Caco-2 (cell line): ENCODE data around the gene DYNC2H1. TPM values are rescaled to one million over a fixed set of nuclear protein-coding genes. Genes with fewer than 3 reads are reported as not detected.

Experiments used
- BruUV-seq: library from RNA; stranded (reverse); fragments of 400-500 nt; replicated peaks from 2 replicates; lab custom pipeline; 2021; lab: Mats Ljungman, UMichigan
- CTCF ChIA-PET: fragments of 300-600 bp; sonication (Branson Sonifier 250); formaldehyde crosslinking; loops from one replicate; lab custom pipeline; 2022; ENCODE audit warnings: antibody characterized with exemption; lab: Charles Lee
- POLR2A ChIA-PET: fragments of 300-600 bp; sonication (Branson Sonifier 250); formaldehyde crosslinking; loops from one replicate; lab custom pipeline; 2022; ENCODE audit warnings: antibody characterized with exemption; lab: Charles Lee
- DNase-seq, 2 experiments: peaks; one replicate each; pipeline versions ENCODE4 v3.0.0 to v3.0.0-alpha.2; 2020 to 2022
- H3K27me3 ChIP-seq: replicated peaks from 2 replicates; pipeline ENCODE4 v1.6.0; 2011; ENCODE audit warnings: low read length; ENCODE audit not compliant: control insufficient read depth, insufficient read depth
- H3K36me3 ChIP-seq: 2 replicates; pipeline ENCODE4 v1.5.1; 2011; ENCODE audit warnings: low read length; ENCODE audit not compliant: control insufficient read depth, insufficient read depth
- H3K4me1 ChIP-seq: fragments of 250-450 bp; sonication (Bioruptor Pico); 2 replicates; pipeline ENCODE4 v1.5.1; 2020; ENCODE audit warnings: mild to moderate bottlenecking
- H3K4me3 ChIP-seq: 2 replicates; pipeline ENCODE4 v1.5.1; 2011; ENCODE audit warnings: low read depth, mild to moderate bottlenecking, control low read depth, low read length
- H3K9me3 ChIP-seq: fragments of 250-450 bp; sonication (Bioruptor Pico); 2 replicates; pipeline ENCODE4 v1.5.1; 2020; ENCODE audit warnings: mild to moderate bottlenecking, moderate library complexity
- H3K27ac Mint-ChIP-seq: one replicate; pipeline ENCODE4 v1.8.0; 2022; ENCODE audit warnings: mixed read lengths; ENCODE audit not compliant: unreplicated experiment
- H3K27me3 Mint-ChIP-seq: one replicate; pipeline ENCODE4 v1.8.0; 2022; ENCODE audit warnings: mixed read lengths; ENCODE audit not compliant: insufficient read depth, unreplicated experiment
- H3K36me3 Mint-ChIP-seq: one replicate; pipeline ENCODE4 v1.8.0; 2022; ENCODE audit warnings: mild to moderate bottlenecking, mixed read lengths; ENCODE audit not compliant: insufficient read depth, unreplicated experiment
- H3K4me1 Mint-ChIP-seq: one replicate; pipeline ENCODE4 v1.8.0; 2022; ENCODE audit warnings: low read depth, mixed read lengths; ENCODE audit not compliant: unreplicated experiment
- H3K4me3 Mint-ChIP-seq: one replicate; pipeline ENCODE4 v1.8.0; 2022; ENCODE audit warnings: mild to moderate bottlenecking, moderate library complexity, mixed read lengths; ENCODE audit not compliant: unreplicated experiment
- H3K9me3 Mint-ChIP-seq: one replicate; pipeline ENCODE4 v1.8.0; 2022; ENCODE audit warnings: mixed read lengths; ENCODE audit not compliant: unreplicated experiment
- CTCF ChIP-seq, 2 experiments: fragments of 200-600 bp in 1 of 2; IDR thresholded peaks; 1 replicate in 1 of 2; 2 replicates in 1 of 2; pipeline versions ENCODE4 v1.5.1 to v1.8.0; 2011 to 2022; ENCODE audit warnings: antibody characterized with exemption in 1 of 2, control low read depth in 1 of 2, inconsistent platforms in 1 of 2, low read depth in 1 of 2, low read length in 1 of 2, mild to moderate bottlenecking in 1 of 2, moderate library complexity in 1 of 2; ENCODE audit not compliant: insufficient read depth in 1 of 2, severe bottlenecking in 1 of 2, unreplicated experiment in 1 of 2
- intact Hi-C: fragments of 100-400 bp; cut with micrococcal nuclease; formaldehyde crosslinking; loops from one replicate; pipeline ENCODE4 v1.10.0; 2022; ENCODE audit not compliant: unreplicated experiment
- total RNA-seq: library from RNA; stranded (reverse); gene quantifications from 2 replicates; pipeline ENCODE4 v1.2.3, GENCODE V29; 2022

Gene DYNC2H1
- total RNA-seq, 1 experiment from 2014 or later, result 6.5 TPM

DNA sequence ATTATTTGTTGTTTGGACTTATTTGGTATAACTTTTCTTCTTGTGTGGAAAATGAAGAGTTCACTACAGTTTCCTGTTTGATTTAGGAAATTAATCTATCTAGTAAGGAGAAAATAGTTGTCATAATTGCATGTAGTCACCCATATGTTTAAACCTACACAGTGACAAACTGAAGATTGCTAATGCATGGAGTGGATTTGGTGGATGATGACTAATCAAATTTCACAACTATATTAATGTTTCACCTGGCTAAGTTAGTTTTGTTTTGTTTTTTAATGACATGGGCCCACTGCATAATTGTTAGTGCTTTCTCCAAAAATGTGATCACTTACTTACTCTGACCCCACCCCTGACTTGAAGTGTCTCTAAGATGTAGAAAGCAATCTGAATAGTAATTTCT, 170.6 kb downstream of the DYNC2H1 start:
- H3K36me3 ChIP-seq, result no peaks in the 10 kb centered on the region
- Mint-ChIP-seq H3K4me3 (no peak overlapping the region), H3K9me3 (no peaks in the 10 kb centered on the region), H3K27ac (no peak overlapping the region), H3K4me1 (no peaks in the 10 kb centered on the region), H3K27me3 (no peaks in the 10 kb centered on the region), H3K36me3 (no peaks in the 10 kb centered on the region)
- DNase-seq, result no peak
- no TSS peak for BruUV-seq
- no peaks in the 10 kb centered on the region for H3K9me3 ChIP-seq
- no peaks in the 10 kb centered on the region for H3K27me3 ChIP-seq
- H3K4me3 ChIP-seq, result no peak overlapping the region
- H3K4me1 ChIP-seq, result no peaks in the 10 kb centered on the region
- ChIA-PET CTCF (no interaction called here), POLR2A (no interaction called here)
- intact Hi-C loops, result no loop called here
- TF ChIP-seq CTCF (IDR thresholded peaks at IDR 0.05; ENCODE audit: insufficient read depth in 1 of 2, low read depth in 1 of 2, low read length in 1 of 2, severe bottlenecking in 1 of 2, unreplicated experiment in 1 of 2), result no peak

DNA sequence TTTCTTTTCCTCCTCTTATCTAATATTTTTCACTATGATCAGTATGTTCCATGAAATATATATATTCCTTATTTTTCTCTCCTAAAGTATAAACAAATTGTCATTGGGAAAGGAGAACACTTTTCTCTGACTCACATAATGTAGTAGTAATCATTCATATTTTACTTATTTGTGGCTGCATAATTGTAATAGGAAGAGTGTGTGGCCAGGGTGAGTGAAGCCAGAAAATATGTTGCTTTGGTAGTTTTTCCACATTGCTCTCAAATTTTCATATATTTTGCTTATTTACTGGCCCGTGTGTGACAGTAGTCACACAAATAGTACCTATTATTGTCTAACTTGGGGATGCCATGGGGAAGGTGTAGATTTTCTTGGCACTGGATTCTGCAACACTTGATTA, 172.1 kb downstream of the DYNC2H1 start:
- Mint-ChIP-seq H3K4me3 (no peak overlapping the region), H3K9me3 (no peaks in the 10 kb centered on the region), H3K36me3 (no peaks in the 10 kb centered on the region), H3K27ac (no peak overlapping the region), H3K4me1 (no peaks in the 10 kb centered on the region), H3K27me3 (no peaks in the 10 kb centered on the region)
- Histone ChIP-seq H3K36me3 (no peaks in the 10 kb centered on the region), H3K27me3 (no peaks in the 10 kb centered on the region), H3K4me1 (no peaks in the 10 kb centered on the region), H3K4me3 (no peak overlapping the region), H3K9me3 (no peaks in the 10 kb centered on the region)
- TF ChIP-seq CTCF (IDR thresholded peaks at IDR 0.05; ENCODE audit: insufficient read depth in 1 of 2, low read depth in 1 of 2, low read length in 1 of 2, severe bottlenecking in 1 of 2, unreplicated experiment in 1 of 2), result no peak
- CTCF ChIA-PET, result no interaction called here
- POLR2A ChIA-PET, result no interaction called here
- DNase-seq, result no peak
- no TSS peak for BruUV-seq
- intact Hi-C loops, result no loop called here

DNA sequence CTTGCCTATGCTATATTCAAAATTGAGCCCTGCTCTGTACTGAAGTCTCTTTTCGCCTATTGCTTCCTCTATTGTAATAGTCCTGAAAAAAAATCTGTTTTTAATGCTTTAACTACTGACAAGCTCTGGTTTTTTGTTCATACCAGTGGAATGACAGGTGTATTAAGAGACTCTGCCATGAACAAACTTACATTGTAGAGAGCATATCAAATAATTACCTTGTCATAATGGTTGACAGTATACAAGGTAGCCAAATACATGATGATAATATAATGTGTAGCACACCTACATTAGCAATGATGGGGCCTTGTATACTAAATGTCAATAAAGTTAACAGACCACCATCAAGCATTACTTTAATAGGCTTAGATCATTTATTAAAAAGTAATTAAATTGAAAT, 175.0 kb downstream of the DYNC2H1 start:
- CTCF ChIA-PET, result no interaction called here
- H3K27me3 Mint-ChIP-seq, result no peaks in the 10 kb centered on the region
- H3K4me3 Mint-ChIP-seq, result no peak overlapping the region
- no peak for TF ChIP-seq CTCF (IDR thresholded peaks at IDR 0.05; ENCODE audit: insufficient read depth in 1 of 2, low read depth in 1 of 2, low read length in 1 of 2, severe bottlenecking in 1 of 2, unreplicated experiment in 1 of 2)
- Histone ChIP-seq H3K36me3 (no peaks in the 10 kb centered on the region), H3K4me3 (no peak overlapping the region), H3K4me1 (no peaks in the 10 kb centered on the region), H3K27me3 (no peaks in the 10 kb centered on the region), H3K9me3 (no peaks in the 10 kb centered on the region)
- intact Hi-C loops, result no loop called here
- H3K36me3 Mint-ChIP-seq, result no peaks in the 10 kb centered on the region
- no peak overlapping the region for H3K27ac Mint-ChIP-seq
- POLR2A ChIA-PET, result no interaction called here
- DNase-seq, result no peak
- H3K4me1 Mint-ChIP-seq, result no peaks in the 10 kb centered on the region
- BruUV-seq, result no TSS peak
- no peaks in the 10 kb centered on the region for H3K9me3 Mint-ChIP-seq
